WTC11 (cell line): Measurements from ENCODE around the gene VWA5B1. TPM values are rescaled to one million over a fixed set of nuclear protein-coding genes. Genes with fewer than 3 reads are reported as not detected.

Source experiments
- ATAC-seq: fragments of 200-7000 bp; cut with Tn5 transposase; 2 replicates; pipeline ENCODE4 v1.10.0; 2021; ENCODE audit warnings: mild to moderate bottlenecking, moderate library complexity
- CTCF ChIA-PET: fragments of 300-600 bp; sonication (Branson Sonifier 250); formaldehyde crosslinking; loops from one replicate; lab custom pipeline; 2021; ENCODE audit warnings: antibody characterized with exemption; lab: Charles Lee
- POLR2A ChIA-PET: fragments of 350-600 bp; sonication (Branson Sonifier 250); formaldehyde crosslinking; loops from one replicate; lab custom pipeline; 2021; ENCODE audit warnings: antibody characterized with exemption; lab: Charles Lee
- DNase-seq: peaks from one replicate; pipeline ENCODE4 v3.0.0; 2021; ENCODE audit warnings: low spot score
- H3K27ac Mint-ChIP-seq: 2 replicates; pipeline ENCODE4 v1.8.0; 2021; ENCODE audit warnings: mixed read lengths
- H3K27me3 Mint-ChIP-seq: 2 replicates; pipeline ENCODE4 v1.8.0; 2021; ENCODE audit warnings: low read depth, mild to moderate bottlenecking, moderate library complexity, mixed read lengths
- H3K36me3 Mint-ChIP-seq: 2 replicates; pipeline ENCODE4 v1.8.0; 2021; ENCODE audit warnings: mixed read lengths
- H3K4me1 Mint-ChIP-seq: 2 replicates; pipeline ENCODE4 v1.8.0; 2022; ENCODE audit warnings: mixed read lengths
- H3K4me3 Mint-ChIP-seq: 2 replicates; pipeline ENCODE4 v1.8.0; 2021; ENCODE audit warnings: mild to moderate bottlenecking, moderate library complexity, mixed read lengths
- H3K9me3 Mint-ChIP-seq: 2 replicates; pipeline ENCODE4 v1.8.0; 2021; ENCODE audit warnings: mixed read lengths
- CBFB ChIP-seq: sonication (generic); formaldehyde crosslinking; IDR thresholded peaks from 2 replicates; pipeline ENCODE4 v1.8.1; 2022; ENCODE audit warnings: mild to moderate bottlenecking, low read depth, missing genetic modification reagents
- FOXJ3 ChIP-seq: sonication (generic); formaldehyde crosslinking; IDR thresholded peaks from 2 replicates; pipeline ENCODE4 v1.9.0; 2021; ENCODE audit warnings: missing genetic modification reagents, mild to moderate bottlenecking, borderline replicate concordance
- HMGA2 ChIP-seq: fragments of 250-450 bp; sonication (Bioruptor Pico); IDR thresholded peaks from 2 replicates; pipeline ENCODE4 v1.4.0; 2021; ENCODE audit warnings: mild to moderate bottlenecking, moderate library complexity
- HMGXB4 ChIP-seq: sonication (generic); formaldehyde crosslinking; IDR thresholded peaks from 2 replicates; pipeline ENCODE4 v1.8.1; 2023; ENCODE audit warnings: mild to moderate bottlenecking, moderate library complexity, missing genetic modification reagents
- NR1H2 ChIP-seq: sonication (generic); formaldehyde crosslinking; IDR thresholded peaks from 2 replicates; pipeline ENCODE4 v1.9.0; 2021; ENCODE audit warnings: mild to moderate bottlenecking, moderate library complexity, missing genetic modification reagents
- PRDM15 ChIP-seq: sonication (generic); formaldehyde crosslinking; IDR thresholded peaks from 2 replicates; pipeline ENCODE4 v1.8.0; 2022; ENCODE audit warnings: missing genetic modification reagents
- PRRX2 ChIP-seq: fragments of 250-450 bp; sonication (Bioruptor Pico); IDR thresholded peaks from 2 replicates; pipeline ENCODE4 v1.8.0; 2021; ENCODE audit warnings: mild to moderate bottlenecking
- RELA ChIP-seq: sonication (generic); formaldehyde crosslinking; IDR thresholded peaks from 2 replicates; pipeline ENCODE4 v1.8.1; 2022; ENCODE audit warnings: missing genetic modification reagents, mild to moderate bottlenecking, borderline replicate concordance
- SMAD4 ChIP-seq: sonication (generic); formaldehyde crosslinking; IDR thresholded peaks from 2 replicates; pipeline ENCODE4 v1.8.0; 2022; ENCODE audit warnings: mild to moderate bottlenecking, missing genetic modification reagents
- ZBTB43 ChIP-seq: sonication (generic); formaldehyde crosslinking; IDR thresholded peaks from 2 replicates; pipeline ENCODE4 v1.8.1; 2023; ENCODE audit warnings: mild to moderate bottlenecking, missing genetic modification reagents
- ZNF317 ChIP-seq: sonication (generic); formaldehyde crosslinking; IDR thresholded peaks from 2 replicates; pipeline ENCODE4 v1.8.1; 2023; ENCODE audit warnings: low read depth, mild to moderate bottlenecking, moderate library complexity, missing genetic modification reagents, borderline replicate concordance
- total RNA-seq: library from RNA; stranded (reverse); gene quantifications from 3 replicates; pipeline ENCODE4 v1.2.3, GENCODE V29; 2021

VWA5B1 gene
- total RNA-seq, 1 experiment from 2014 or later, result 1.5 TPM

GRCh38 chr1:20265250-20265649 lies 25.4 kb upstream of the VWA5B1 start:
- DNase-seq (no peak), ATAC-seq (no peak)
- ChIA-PET CTCF (no interaction called here), POLR2A (no interaction called here)
- H3K27ac Mint-ChIP-seq, result no peak overlapping the region
- H3K4me3 Mint-ChIP-seq, result no peak overlapping the region
- H3K4me1 Mint-ChIP-seq, result peaks cover 10% of the 10 kb centered on the region
- peaks cover 7% of the 10 kb centered on the region for H3K9me3 Mint-ChIP-seq
- TF ChIP-seq ZBTB43 (CRISPR knock-in tag), result no peak
- no peak for TF ChIP-seq HMGA2
- no peak for TF ChIP-seq PRRX2 (CRISPR knock-in tag)
- TF ChIP-seq FOXJ3 (CRISPR knock-in tag), result no peak
- TF ChIP-seq RELA (CRISPR knock-in tag), result no peak
- no peaks in the 10 kb centered on the region for H3K36me3 Mint-ChIP-seq
- no peaks in the 10 kb centered on the region; the same call in 1 of the 2 replicates for H3K27me3 Mint-ChIP-seq

GRCh38 chr1:20266141-20266540 lies 24.5 kb upstream of the VWA5B1 start:
- Mint-ChIP-seq H3K4me1 (peaks cover 10% of the 10 kb centered on the region), H3K27me3 (peaks cover 3% of the 10 kb centered on the region; the same call in 1 of the 2 replicates), H3K4me3 (no peak overlapping the region), H3K27ac (no peak overlapping the region), H3K36me3 (no peaks in the 10 kb centered on the region), H3K9me3 (peaks cover 16% of the 10 kb centered on the region)
- CTCF ChIA-PET, result interaction anchor here (0.7 to 1.6 kb wide), 2 partner anchors 29 to 96 kb away, joined by 3 read pairs; no protein-coding TSS in a partner anchor
- TF ChIP-seq PRDM15 (CRISPR knock-in tag), result no peak
- no peak for TF ChIP-seq SMAD4 (CRISPR knock-in tag)
- no peak for TF ChIP-seq ZBTB43 (CRISPR knock-in tag)
- POLR2A ChIA-PET, result no interaction called here
- DNase-seq (no peak), ATAC-seq (no peak)

- Mint-ChIP-seq H3K36me3 (no peaks in the 10 kb centered on the region), H3K27me3 (peaks cover 3% of the 10 kb centered on the region; the same call in 1 of the 2 replicates), H3K9me3 (peaks cover 17% of the 10 kb centered on the region), H3K27ac (no peak overlapping the region), H3K4me1 (peaks cover 10% of the 10 kb centered on the region), H3K4me3 (no peak overlapping the region)
- DNase-seq, result no peak
- ChIA-PET POLR2A (no interaction called here), CTCF (interaction anchor here (0.7 to 1.6 kb wide), 2 partner anchors 29 to 95 kb away, joined by 3 read pairs; no protein-coding TSS in a partner anchor)
- peak; percentile 55 for ATAC-seq
- TF ChIP-seq CBFB (CRISPR knock-in tag), result no peak
- no peak for TF ChIP-seq ZNF317 (CRISPR knock-in tag)
- TF ChIP-seq NR1H2, result no peak
- no peak for TF ChIP-seq HMGXB4 (CRISPR knock-in tag)
These were observed 24.0 kb upstream of the VWA5B1 start for GRCh38 chr1:20266642-20267041.
